ENCODE results near the gene PRSS23. TPM values are rescaled to one million over a fixed set of nuclear protein-coding genes. Genes with fewer than 3 reads are reported as not detected.

The PRSS23 gene
- total RNA-seq, 1 donor from 2014 or later = 66.5 TPM

- no peak for DNase-seq (ENCODE audit: low spot score)
Measured at GRCh38 chr11:86790195-86790725, 10.1 kb upstream of the PRSS23 start.

GRCh38 chr11:86790867-86791849 is 9.2 kb upstream of the PRSS23 start:
- no peak for DNase-seq (ENCODE audit: low spot score)

GRCh38 chr11:86792150-86792549 is 8.2 kb upstream of the PRSS23 start:
- no peak for DNase-seq (ENCODE audit: low spot score)

GRCh38 chr11:86793307-86793706 is 7.0 kb upstream of the PRSS23 start:
- no peak for DNase-seq (ENCODE audit: low spot score)

GRCh38 chr11:86795511-86795910 is 4.8 kb upstream of the PRSS23 start:
- no peak for DNase-seq (ENCODE audit: low spot score)

GRCh38 chr11:86795949-86796348 is 4.4 kb upstream of the PRSS23 start:
- no peak for DNase-seq (ENCODE audit: low spot score)

GRCh38 chr11:86797133-86797532 is 3.2 kb upstream of the PRSS23 start:
- no peak for DNase-seq (ENCODE audit: low spot score)

- DNase-seq (ENCODE audit: low spot score) = no peak
Measured at GRCh38 chr11:86798988-86799387, 1.4 kb upstream of the PRSS23 start.

GRCh38 chr11:86799680-86800075 is 664 bp upstream of the PRSS23 start:
- DNase-seq (ENCODE audit: low spot score) = no peak

- no peak for DNase-seq (ENCODE audit: low spot score)
Measured at GRCh38 chr11:86800960-86801272, 574 bp downstream of the PRSS23 start.

- DNase-seq (ENCODE audit: low spot score) = no peak
Measured at GRCh38 chr11:86801364-86801763, 1.0 kb downstream of the PRSS23 start.

- no peak for DNase-seq (ENCODE audit: low spot score)
Measured at GRCh38 chr11:86802146-86802545, 1.8 kb downstream of the PRSS23 start.

- no peak for DNase-seq (ENCODE audit: low spot score)
Measured at GRCh38 chr11:86802601-86803051, 2.3 kb downstream of the PRSS23 start.

- DNase-seq (ENCODE audit: low spot score) = no peak
Measured at GRCh38 chr11:86803136-86804045, 3.0 kb downstream of the PRSS23 start.

- DNase-seq (ENCODE audit: low spot score) = no peak
Measured at GRCh38 chr11:86804951-86805350, 4.6 kb downstream of the PRSS23 start.

GRCh38 chr11:86805873-86806310 is 5.5 kb downstream of the PRSS23 start:
- no peak for DNase-seq (ENCODE audit: low spot score)

- no peak for DNase-seq (ENCODE audit: low spot score)
Measured at GRCh38 chr11:86806903-86807302, 6.6 kb downstream of the PRSS23 start.

- DNase-seq (ENCODE audit: low spot score) = no peak
Measured at GRCh38 chr11:86807360-86807759, 7.0 kb downstream of the PRSS23 start.

- no peak for DNase-seq (ENCODE audit: low spot score)
Measured at GRCh38 chr11:86809561-86809960, 9.2 kb downstream of the PRSS23 start.

- no peak for DNase-seq (ENCODE audit: low spot score)
Measured at GRCh38 chr11:86810288-86810687, 9.9 kb downstream of the PRSS23 start.

GRCh38 chr11:86811637-86812321 is 11.4 kb downstream of the PRSS23 start:
- DNase-seq (ENCODE audit: low spot score) = no peak

Data from mesenteric fat pad (tissue), 1 donor.